Measurements from ENCODE around the gene KSR2. TPM values are rescaled to one million over a fixed set of nuclear protein-coding genes. Genes with fewer than 3 reads are reported as not detected.

Gene KSR2
- total and polyA plus RNA-seq, 4 donors: 0.09 to 1.8 (median 0.37) TPM

GRCh38 chr12:117724543-117724942 lies 244.2 kb downstream of the KSR2 start:
- Histone ChIP-seq H3K27me3 (ENCODE audit: control insufficient read depth in 3 of 3, insufficient read depth in 3 of 3, low read length in 2 of 3) (peaks cover 0 to 4% (median 0%) of the 10 kb centered on the region in 3 donors), H3K9ac (ENCODE audit: insufficient read depth in 1 of 2, low read length in 2 of 2) (no peak overlapping the region), H3K4me1 (ENCODE audit: control insufficient read depth in 5 of 5, insufficient read depth in 5 of 5, low read length in 5 of 5) (peaks cover 0 to 1% (median 0%) of the 10 kb centered on the region in 5 donors), H3K27ac (ENCODE audit: low read depth in 1 of 2, low read length in 1 of 2) (no peak overlapping the region), H3K4me3 (no peak overlapping the region), H3K36me3 (ENCODE audit: control insufficient read depth in 4 of 4, insufficient read depth in 4 of 4, low read length in 4 of 4) (no peaks in the 10 kb centered on the region), H3K9me3 (ENCODE audit: control insufficient read depth in 4 of 4, insufficient read depth in 3 of 4, low read length in 3 of 4) (peaks cover 0 to 2% (median 0%) of the 10 kb centered on the region in 4 donors)
- no peak for TF ChIP-seq CTCF (IDR thresholded peaks at IDR 0.05; ENCODE audit: control extremely low read depth, extremely low read depth)
- 38 to 66% methylated on average over 3 to 4 of the region's 4 CpGs for WGBS, 2 donors
- DNase-seq (no peak), ATAC-seq (ENCODE audit: insufficient read depth, low FRiP score) (no peak)

- Histone ChIP-seq H3K4me3 (no peak overlapping the region), H3K9me3 (ENCODE audit: control insufficient read depth in 4 of 4, insufficient read depth in 3 of 4, low read length in 3 of 4) (peaks cover 0 to 2% (median 0%) of the 10 kb centered on the region in 4 donors), H3K36me3 (ENCODE audit: control insufficient read depth in 4 of 4, insufficient read depth in 4 of 4, low read length in 4 of 4) (no peaks in the 10 kb centered on the region), H3K4me1 (ENCODE audit: control insufficient read depth in 5 of 5, insufficient read depth in 5 of 5, low read length in 5 of 5) (no peaks in the 10 kb centered on the region), H3K27me3 (ENCODE audit: control insufficient read depth in 3 of 3, insufficient read depth in 3 of 3, low read length in 2 of 3) (peaks cover 0 to 4% (median 0%) of the 10 kb centered on the region in 3 donors), H3K27ac (ENCODE audit: low read depth in 1 of 2, low read length in 1 of 2) (no peak overlapping the region), H3K9ac (ENCODE audit: insufficient read depth in 1 of 2, low read length in 2 of 2) (no peak overlapping the region)
- ATAC-seq (ENCODE audit: insufficient read depth, low FRiP score) (no peak), DNase-seq (peak in 1 of 3 donors; percentile 16)
- no peak for TF ChIP-seq CTCF (IDR thresholded peaks at IDR 0.05; ENCODE audit: control extremely low read depth, extremely low read depth)
- 62 to 69% methylated on average over 4 of the region's 4 CpGs for WGBS, 2 donors
Observed at GRCh38 chr12:117718559-117718958, 250.2 kb downstream of the KSR2 start.

- no peak for TF ChIP-seq CTCF (IDR thresholded peaks at IDR 0.05; ENCODE audit: control extremely low read depth, extremely low read depth)
- Histone ChIP-seq H3K9ac (ENCODE audit: insufficient read depth in 1 of 2, low read length in 2 of 2) (no peak overlapping the region), H3K9me3 (ENCODE audit: control insufficient read depth in 4 of 4, insufficient read depth in 3 of 4, low read length in 3 of 4) (peaks cover 0 to 2% (median 0%) of the 10 kb centered on the region in 4 donors), H3K27ac (ENCODE audit: low read depth in 1 of 2, low read length in 1 of 2) (no peak overlapping the region), H3K27me3 (ENCODE audit: control insufficient read depth in 3 of 3, insufficient read depth in 3 of 3, low read length in 2 of 3) (peaks cover 0 to 4% (median 0%) of the 10 kb centered on the region in 3 donors), H3K4me1 (ENCODE audit: control insufficient read depth in 5 of 5, insufficient read depth in 5 of 5, low read length in 5 of 5) (no peaks in the 10 kb centered on the region), H3K36me3 (ENCODE audit: control insufficient read depth in 4 of 4, insufficient read depth in 4 of 4, low read length in 4 of 4) (no peaks in the 10 kb centered on the region), H3K4me3 (no peak overlapping the region)
- WGBS, 2 donors: 76 to 81% methylated on average over 1 of the region's 1 CpG
- no peak for ATAC-seq (ENCODE audit: insufficient read depth, low FRiP score)
- DNase-seq: peak in 1 of 3 donors; percentile 0
Observed at GRCh38 chr12:117718141-117718540, 250.6 kb downstream of the KSR2 start.

GRCh38 chr12:117714203-117714602 lies 254.6 kb downstream of the KSR2 start:
- Histone ChIP-seq H3K4me3 (no peak overlapping the region), H3K9me3 (ENCODE audit: control insufficient read depth in 4 of 4, insufficient read depth in 3 of 4, low read length in 3 of 4) (peaks cover 0 to 3% (median under 1%) of the 10 kb centered on the region in 4 donors), H3K9ac (ENCODE audit: insufficient read depth in 1 of 2, low read length in 2 of 2) (no peak overlapping the region), H3K27ac (ENCODE audit: low read depth in 1 of 2, low read length in 1 of 2) (no peak overlapping the region), H3K4me1 (ENCODE audit: control insufficient read depth in 5 of 5, insufficient read depth in 5 of 5, low read length in 5 of 5) (no peaks in the 10 kb centered on the region), H3K27me3 (ENCODE audit: control insufficient read depth in 3 of 3, insufficient read depth in 3 of 3, low read length in 2 of 3) (no peaks in the 10 kb centered on the region), H3K36me3 (ENCODE audit: control insufficient read depth in 4 of 4, insufficient read depth in 4 of 4, low read length in 4 of 4) (no peaks in the 10 kb centered on the region)
- WGBS, 2 donors: 53 to 67% methylated on average over 4 of the region's 4 CpGs
- TF ChIP-seq CTCF (IDR thresholded peaks at IDR 0.05; ENCODE audit: control extremely low read depth, extremely low read depth): no peak
- no peak for DNase-seq
- ATAC-seq (ENCODE audit: insufficient read depth, low FRiP score): no peak
